GM18868 (cell line): ENCODE results near the gene FBXL15.

ENCODE experiments used
- ATAC-seq: cut with Tn5 transposase; IDR thresholded peaks from one replicate; pipeline ENCODE4 v1.9.1; 2021; ENCODE audit warnings: mild to moderate bottlenecking, moderate library complexity; ENCODE audit not compliant: unreplicated experiment

The FBXL15 gene

DNA sequence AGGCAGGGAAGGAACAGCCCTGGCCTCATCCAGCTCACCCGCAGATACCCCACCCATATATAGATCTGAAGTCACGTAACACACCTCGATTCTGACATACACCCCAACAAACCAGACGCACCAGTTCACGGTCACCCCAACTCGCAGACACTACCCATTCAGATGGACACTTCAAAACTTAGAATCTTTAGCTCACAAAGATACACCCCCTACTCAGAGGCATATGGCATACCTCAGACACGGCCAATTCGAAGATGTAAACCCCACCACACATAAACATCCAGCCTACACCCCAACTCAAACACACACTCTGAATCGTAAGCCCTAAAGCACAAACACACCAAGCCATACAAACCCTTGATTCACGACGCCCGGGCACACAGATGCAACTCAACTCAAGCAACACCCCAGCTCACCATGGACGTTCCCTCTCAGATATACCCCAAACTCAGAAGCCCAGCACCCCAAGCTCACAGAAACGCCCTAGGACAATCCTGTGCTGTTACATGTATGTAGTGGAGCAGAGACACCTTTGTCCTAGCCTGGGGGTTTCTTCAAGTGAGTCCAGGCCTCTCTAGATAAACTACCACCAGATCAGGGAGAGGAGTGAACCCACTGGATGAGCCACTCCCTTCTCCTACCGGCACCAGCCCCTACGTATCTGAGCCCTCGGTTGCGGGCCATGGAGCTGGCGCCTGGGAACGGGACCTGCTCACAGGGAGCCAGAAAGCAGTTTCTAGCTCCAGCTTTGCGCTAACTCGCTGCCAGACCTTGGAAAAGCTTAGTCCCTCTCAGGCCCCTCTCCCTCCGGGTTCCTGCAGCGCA is 10.8 kb upstream of the FBXL15 start:
- ATAC-seq, result no peak

DNA sequence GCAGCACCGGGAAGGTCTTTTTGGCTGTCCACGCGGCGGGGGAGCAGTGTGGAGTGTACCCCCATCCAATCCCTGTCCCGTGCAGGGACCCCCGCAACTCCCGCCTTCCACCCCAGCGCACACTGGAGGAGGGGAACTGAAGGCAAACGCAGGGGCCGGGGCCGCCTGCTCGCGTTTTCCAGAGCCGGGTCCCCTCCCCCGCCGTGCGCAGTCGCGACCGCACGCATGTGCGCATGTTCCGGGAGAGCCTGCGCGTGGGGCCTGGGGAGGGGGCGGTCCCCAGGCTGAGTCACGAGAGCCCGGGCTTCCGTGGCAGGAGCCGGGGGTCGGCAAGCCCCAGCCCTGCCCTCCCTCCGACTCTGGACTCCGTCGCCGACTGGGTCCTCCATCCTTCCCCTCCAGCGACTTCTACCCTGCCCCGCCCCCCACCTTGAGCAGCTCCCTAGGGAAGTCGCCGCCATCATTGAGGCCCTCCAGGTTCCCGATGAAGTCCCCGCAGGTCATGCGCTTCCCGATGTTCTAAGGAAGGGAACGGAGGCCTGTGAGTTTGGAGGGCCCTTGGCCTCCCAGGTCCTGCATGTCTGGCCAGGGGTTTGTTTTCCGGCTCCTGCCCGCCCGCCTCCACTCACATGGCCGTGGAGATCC is 10.1 kb upstream of the FBXL15 start:
- ATAC-seq, result no peak

DNA sequence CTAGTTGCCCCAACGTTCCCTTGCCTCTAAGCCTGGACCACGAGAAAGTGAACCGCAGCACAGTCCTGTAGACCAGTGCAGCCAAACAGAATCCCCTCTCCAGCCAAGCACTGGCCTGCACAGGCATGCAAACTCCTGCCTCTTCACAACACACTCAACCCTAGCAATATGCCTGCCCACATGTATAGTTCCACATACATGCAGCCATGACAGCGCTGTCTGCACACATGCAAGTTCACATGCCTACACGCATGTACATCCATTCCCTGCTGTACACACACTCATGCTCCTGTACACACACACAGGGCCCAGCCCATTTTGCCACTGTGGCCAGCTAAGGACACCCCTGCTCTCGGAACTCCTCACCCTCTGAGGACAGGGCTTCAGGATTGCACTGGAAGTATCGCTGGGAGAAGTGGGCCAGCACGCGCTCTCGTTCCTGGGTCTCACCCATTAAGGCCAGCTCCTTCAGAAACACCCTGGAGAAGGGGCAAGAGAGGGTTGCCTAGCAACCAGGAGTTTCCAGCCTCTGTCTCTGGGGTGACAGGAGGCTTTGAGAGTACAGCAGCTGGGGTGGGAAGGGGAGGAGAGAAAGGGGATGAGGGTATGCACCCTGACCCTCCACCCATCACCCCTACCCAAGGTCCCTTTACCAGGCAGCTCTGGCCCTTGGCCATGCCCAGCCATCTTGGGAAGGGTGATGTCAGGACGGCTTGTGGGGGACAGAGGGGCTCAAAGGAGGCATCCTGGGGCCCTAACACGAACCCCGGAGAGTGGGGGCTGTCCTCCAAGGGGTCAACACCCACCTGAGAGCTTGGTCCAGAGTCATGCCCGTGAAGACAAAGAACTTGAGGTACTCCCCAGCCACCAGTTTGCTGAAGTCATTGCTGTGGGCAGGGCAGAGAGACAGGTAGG is 9.0 kb upstream of the FBXL15 start:
- ATAC-seq, result no peak

DNA sequence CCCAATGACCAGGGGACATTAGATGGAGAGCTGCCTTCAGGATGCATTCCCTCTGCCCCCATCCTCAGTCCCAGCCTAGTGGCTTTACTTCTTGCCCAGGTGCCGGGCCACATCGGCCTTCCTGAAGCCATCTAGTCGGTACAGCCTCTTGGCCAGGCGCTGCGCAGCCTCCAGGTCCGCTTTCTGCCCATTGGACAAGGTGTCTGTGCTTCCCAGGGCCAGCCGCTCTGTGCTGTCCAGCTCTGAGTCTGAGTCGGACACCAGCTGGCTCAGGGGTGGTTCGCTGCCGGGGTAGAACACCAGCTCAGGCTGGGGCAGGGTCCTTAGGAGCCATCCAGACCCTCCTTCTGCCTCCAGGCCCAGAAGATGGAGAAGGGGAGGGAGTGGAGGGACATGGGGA is 8.3 kb upstream of the FBXL15 start:
- ATAC-seq, result no peak

DNA sequence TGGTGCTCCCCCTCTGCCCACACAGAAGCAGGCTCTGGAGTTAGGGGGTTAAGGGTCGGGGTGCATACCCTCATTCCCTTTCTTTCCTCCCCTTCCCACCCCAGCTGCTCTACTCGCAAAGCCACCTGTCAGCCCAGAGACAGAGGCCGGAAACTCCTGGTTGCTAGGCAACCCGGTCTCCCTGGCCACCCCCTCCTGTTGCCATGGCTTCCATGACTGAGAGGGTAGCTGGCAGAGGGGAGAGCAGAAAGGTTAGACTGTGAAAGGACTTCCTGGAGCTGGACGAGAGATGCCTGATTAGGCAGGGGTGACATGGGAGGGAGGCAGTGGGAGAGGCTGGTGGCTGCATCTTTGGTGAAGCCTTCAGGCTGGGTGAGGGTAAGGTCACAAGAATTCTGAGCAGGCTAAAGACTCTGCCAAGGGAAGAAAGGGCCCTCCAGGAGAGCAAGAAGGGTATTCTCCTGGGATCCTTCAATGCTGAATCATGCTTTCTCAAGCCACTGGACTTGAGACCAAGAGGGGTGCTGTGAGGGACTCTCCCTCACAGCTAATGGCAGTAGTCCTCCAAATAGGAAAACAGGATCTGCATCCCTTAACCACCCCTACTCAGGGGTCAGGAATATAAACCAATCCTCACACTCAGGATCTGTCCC is 7.5 kb upstream of the FBXL15 start:
- ATAC-seq, result no peak

DNA sequence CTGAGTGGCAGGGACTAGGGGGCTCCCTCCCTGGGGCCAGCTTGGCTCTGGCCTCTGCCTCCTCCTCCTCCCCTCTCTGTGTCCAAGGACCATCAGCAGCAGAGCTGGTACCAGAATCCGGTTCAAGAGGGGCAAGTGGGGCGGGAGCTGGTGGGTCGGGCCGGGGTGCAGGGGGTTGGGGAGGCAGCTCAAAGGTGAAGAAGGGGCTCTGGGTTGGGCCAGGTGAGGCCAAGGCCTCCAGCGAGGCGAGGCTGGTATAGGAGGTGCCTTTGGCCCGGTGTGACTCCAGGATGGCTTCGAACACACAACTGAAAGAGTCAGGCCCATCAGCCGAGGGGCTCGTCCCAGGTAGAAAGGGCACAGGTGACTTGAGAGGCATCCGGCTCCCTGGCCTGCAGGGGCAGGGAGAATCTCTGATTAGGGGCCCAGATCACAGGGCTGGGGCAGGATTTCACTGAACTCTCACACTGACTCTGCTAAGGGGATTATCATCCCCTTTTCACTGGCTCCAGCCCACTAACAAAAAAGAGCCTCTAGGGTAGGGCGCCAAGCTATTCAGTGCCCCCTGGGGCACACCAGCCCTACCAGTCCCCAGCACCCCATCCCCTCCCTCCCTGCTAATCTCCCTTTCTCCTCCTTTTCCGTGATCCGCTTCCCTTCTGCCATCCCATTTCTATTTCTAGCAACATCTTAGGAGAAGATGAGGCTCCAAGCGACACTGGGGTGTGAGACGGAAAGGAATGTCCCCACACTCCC is 6.7 kb upstream of the FBXL15 start:
- no peak for ATAC-seq

DNA sequence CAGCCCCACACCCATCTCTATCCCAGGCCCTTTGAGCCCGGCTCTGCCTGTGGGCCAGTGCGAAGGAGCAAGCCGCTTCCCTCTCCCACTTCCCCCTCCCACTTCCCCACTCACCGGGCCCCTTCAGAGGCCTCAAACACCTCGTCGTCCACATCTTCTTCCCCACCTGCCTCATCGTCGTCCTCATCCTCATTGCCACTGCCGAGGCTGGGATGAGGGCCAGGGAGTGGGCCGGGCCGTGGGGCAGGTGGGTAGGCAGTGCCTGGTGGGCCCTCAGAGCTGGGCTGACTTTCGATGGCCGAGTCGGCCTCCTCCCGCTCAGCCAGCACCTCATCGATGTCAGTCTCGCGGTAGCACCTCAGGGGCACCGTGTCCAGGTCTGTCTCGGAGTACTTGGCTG is 5.9 kb upstream of the FBXL15 start:
- ATAC-seq, result no peak

DNA sequence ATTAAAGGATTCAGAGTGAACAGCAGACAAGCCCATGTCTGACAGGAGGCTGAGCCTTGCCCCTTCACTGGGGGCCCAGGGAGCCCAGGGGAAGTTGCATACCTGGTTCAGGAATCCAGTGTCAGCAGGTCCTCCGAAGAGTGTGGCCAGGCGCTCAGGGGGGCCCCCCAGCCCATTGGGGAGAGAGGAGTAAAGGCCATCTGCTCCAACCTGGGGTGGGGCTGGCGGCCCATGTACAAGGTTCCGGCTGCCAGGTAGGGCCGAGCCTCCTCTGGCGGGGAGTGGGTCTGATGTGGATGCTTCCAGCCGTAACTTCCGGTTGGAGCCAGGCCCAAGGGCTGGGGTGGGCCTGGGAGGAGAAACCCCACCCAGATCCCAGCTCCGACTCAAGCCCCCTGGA is 4.4 kb upstream of the FBXL15 start:
- ATAC-seq, result no peak

DNA sequence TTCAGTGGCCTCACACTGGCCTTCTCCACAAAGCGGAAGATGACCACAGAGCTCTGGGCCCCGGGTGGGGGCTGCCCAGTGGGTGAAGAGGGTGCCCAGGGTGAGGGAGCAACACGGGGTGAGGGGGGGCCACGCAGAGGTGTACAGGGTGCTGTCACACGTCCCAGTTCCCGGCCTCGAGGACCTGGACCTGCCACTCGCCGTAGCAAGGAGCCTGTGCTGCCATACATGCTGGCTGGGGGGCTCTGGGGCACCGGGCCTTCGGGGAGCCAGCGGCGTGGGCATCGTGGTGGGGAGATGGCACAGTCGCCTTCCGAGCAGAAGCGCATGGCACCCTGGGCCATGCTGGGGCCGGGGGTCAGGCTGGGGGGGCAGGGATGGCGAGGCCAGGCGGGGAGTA is 3.9 kb upstream of the FBXL15 start:
- ATAC-seq, result no peak

DNA sequence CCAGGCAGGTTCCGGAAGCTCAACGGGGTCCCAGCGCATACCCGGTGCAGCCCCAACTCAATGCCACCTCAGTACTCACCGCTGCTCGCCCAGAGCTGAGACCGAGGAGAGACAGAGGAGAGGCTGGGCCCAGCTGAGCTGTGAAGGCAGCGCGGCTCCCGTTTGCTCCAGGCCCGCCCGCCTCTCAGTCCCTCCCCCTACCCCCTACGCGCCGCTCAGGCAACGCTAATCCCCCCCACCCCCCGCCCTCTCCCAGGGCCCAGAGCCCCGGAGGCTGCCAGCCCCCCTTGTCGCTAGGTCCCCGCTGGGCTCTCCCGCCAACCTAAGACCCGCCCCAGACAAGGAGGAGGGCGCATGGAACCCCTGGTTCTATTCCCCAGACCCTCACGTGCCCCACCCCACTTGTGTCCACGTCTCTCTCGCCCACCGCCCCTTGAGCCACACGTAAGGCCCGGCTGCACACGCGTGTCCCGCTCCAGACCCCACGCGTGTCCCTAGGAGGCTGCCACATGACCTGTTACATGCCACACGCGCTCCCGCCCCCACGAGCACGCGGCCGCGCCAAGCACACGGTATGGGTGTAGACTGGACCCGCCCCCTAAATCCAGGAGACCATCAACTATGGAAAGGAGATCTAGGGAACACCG is 1.9 kb upstream of the FBXL15 start, which contains the start of gene PSD:
Gene PSD, minus strand, starts transcription at position 164 of the 647 bp plus-strand sequence. CDS start 1,747 bp downstream, outside the sequence.
- no peak for ATAC-seq

DNA sequence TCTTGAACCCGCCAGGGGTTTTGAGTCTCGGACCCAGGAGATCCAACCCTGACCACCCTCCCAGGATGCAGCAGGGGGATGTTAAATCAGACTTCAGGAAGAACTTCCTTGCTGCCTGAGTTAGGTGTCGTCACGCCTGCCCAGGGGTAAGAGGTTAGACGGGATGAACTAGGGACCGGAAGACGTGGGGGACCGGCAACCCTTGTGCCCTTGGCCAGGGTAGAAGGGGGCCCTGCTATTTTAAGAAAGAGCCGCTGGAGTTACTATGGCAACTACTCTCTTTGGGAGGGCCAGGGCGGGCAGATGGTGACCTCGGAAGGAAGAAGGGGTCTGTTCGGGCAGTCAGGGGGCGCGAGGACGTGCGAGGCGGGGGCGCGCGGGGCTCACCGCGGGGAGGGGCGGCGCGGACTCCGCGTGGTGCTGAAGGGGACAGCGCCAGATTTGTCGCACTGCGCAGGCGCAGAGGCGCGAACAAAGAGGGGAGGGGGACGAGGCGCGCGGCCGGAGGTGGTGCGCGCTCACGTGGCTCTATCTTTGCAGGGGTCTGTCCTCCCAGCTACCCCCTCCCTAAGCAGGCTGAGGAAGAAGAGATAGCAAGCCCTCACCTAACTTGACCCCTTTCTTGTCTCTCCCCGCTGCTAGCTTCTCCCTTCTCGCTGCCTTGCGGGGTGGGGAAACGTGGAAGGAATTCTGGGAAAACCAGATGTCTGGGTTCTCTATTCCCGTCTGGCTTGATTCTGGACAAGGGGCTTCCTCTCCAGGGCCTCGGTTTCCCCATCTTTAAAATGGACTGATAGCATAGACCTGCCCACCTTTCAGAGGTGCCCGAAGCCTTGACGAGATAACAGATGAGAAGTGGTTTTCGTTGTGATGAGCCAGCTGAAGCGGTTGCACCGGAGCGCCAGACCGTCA is 1.1 kb upstream of the FBXL15 start:
- ATAC-seq, result no peak

DNA sequence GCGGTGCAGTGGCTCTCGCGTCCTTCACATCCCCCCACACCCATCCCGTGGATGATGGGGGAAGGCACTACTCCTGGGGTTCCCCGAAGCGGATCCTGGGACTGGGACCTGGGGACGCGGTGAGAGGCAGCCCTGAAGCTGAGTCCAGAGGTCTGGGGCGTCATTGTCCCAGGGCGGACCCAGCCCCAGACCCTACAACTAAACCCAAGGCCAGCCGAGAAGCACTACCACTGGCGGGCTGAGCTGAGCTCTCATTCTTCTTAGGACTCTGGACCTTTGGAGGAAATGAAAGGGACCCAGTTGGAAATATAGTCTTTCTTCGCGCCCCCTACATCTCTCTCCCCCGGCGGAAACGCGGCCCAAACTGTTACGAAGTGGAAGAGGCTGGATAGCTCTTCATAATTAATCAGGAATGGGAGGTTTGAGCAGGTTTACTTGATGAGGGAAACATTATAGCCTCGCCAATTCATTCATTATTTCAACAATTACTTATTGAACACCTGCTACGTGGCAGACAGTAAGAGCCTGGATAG is 389 bp upstream of the FBXL15 start:
- no peak for ATAC-seq

DNA sequence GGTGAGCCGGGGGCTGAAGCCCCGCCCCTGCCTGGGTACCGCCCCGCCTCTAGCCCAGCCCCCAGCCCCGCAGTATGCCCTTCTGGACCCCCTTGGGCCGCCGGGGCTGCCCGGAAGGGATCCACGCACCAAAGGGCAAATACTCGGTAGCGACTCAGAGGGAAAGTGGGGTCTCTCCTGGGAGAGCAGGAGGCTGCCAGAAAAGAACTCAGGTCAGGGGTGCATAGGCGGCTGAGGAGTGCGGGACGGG is 796 bp downstream of the FBXL15 start:
- no peak for ATAC-seq

DNA sequence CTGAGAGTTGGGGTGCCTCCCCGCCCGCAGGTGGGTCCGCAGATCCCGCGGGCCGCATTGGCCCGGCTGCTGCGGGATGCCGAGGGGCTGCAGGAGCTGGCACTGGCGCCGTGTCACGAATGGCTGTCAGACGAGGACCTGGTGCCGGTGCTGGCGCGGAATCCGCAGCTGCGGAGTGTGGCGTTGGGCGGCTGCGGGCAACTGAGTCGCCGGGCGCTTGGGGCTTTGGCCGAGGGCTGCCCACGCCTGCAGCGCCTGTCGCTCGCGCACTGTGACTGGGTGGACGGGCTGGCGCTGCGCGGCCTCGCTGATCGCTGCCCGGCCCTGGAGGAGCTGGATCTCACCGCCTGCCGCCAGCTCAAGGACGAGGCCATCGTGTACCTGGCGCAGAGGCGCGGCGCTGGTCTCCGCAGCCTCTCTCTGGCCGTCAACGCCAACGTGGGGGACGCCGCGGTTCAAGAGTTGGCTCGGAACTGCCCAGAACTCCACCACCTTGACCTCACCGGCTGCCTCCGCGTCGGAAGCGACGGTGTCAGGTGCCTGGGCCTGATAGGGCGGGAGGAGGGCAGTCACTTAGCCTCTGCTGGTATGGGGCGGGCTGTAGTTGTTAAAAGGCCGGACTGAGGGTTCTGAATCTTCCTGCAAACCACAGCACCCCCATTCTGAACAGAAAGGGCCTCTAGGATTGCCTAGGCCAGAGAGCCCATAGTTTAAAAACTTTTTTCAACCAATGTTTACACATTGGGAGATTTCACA is 1.3 kb downstream of the FBXL15 start:
- ATAC-seq, result no peak

DNA sequence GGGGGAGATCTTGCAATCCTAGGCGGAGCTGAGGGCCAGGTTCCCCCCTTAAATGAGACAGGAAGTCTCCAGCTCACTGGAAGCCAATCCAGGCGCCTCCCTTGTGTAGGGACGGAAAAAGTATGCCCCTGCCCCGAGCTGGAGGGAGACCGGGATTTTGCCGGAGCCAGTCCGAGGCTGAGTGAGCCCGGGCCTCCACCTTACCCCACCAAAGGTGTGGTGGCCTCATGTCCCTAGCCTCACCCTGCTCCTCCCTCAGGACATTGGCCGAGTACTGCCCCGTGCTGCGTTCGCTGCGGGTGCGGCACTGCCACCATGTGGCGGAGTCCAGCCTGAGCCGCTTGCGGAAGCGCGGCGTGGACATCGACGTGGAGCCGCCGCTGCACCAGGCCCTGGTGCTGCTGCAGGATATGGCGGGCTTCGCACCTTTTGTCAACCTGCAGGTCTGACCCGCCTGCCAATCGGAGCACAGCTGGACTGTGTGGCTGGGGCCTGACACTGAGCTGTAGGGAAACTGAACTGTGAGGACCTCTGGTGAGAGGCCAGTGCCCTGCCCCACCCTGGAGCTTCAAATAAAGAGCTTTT is 2.0 kb downstream of the FBXL15 start:
- ATAC-seq, result no peak

DNA sequence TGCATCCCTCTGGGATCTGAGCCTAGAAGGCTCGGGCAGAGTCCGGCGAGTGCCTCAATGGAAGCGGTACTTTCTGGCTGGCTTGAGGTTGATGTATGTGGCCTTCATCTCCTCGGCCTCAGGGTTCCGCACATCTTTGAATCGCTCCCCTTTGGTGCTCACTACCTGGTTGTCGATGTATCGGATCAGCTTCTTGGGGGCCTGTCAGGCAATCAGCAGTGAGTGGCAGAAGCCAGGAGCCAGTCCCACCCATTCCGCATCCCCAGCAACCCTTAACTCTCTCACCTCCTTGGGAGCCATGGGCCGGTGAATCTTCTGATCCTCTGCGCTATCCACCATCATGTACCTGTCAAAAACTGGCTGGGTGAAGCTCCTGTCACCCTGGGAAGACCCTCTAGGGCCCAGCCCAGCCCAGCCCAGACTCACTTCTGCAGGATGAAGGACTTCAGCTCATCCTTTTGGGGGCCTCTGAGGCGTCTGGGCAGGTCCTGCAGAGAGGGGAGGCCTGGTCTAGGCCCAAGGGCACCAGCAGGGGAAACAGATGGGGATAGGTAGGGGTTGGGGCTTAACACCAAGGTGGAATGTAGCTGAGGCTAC is 2.8 kb downstream of the FBXL15 start:
- no peak for ATAC-seq

DNA sequence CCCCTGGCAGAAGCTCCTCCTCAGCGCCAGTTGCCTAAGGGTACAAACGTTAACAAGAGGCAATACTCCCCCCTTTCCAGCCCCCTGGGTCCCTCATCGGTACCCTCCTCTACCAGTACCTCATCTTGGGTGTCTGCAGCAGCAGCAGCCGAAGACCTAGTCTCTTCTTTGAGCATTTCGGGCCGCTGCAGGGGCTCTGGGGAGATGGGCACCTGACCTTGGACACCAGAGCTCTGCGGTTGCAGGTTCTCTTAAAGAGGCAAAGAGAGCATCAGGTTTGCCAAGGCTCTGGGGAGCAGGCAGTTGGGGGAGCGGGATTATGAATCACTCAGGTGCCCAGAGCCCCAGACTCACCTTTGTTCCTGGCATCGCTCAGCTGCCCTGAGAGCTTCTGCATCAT is 3.5 kb downstream of the FBXL15 start:
- ATAC-seq, result no peak
